ENCODE data around the gene KCNE4.

The KCNE4 gene

DNA sequence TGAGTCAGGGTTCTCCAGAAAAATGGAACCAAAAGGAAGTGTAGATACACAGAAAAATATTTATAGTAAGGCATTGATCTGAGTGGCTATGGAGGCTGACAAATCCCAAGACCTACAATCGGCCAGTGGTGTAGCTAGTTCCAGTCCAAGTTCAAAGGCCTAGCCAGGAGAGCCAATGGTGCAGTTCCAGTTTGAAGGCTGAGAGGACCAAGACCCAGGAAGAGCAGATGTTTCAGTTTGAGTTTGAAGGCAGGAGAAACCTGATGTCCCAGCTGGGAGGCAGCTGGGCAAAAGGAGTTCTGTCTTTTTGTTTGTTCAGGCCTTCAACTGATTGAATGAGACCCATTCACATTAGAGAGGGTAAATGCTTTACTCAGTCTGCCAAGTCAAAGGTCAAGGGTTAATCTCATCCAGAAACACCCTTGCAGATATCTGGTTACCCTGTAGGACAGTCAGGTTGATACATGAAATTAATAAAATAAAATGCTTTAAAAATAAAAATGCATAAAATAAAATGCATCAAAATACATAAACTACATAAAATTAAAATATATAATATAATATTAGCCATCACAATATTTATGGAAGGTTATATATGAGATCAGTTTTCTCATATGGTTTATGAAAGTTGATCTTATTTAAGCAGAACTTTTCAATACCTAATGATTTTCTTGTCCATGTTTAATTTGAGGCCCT, 38.7 kb downstream of the KCNE4 start:
- TF ChIP-seq, protein P1, sequence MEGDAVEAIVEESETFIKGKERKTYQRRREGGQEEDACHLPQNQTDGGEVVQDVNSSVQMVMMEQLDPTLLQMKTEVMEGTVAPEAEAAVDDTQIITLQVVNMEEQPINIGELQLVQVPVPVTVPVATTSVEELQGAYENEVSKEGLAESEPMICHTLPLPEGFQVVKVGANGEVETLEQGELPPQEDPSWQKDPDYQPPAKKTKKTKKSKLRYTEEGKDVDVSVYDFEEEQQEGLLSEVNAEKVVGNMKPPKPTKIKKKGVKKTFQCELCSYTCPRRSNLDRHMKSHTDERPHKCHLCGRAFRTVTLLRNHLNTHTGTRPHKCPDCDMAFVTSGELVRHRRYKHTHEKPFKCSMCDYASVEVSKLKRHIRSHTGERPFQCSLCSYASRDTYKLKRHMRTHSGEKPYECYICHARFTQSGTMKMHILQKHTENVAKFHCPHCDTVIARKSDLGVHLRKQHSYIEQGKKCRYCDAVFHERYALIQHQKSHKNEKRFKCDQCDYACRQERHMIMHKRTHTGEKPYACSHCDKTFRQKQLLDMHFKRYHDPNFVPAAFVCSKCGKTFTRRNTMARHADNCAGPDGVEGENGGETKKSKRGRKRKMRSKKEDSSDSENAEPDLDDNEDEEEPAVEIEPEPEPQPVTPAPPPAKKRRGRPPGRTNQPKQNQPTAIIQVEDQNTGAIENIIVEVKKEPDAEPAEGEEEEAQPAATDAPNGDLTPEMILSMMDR (IDR thresholded peaks at IDR 0.05; ENCODE audit: borderline replicate concordance, insufficient read depth, low read depth, low read length), result no peak
- H3K4me3 ChIP-seq (ENCODE audit: low read depth, low read length), result no peak overlapping the region

DNA sequence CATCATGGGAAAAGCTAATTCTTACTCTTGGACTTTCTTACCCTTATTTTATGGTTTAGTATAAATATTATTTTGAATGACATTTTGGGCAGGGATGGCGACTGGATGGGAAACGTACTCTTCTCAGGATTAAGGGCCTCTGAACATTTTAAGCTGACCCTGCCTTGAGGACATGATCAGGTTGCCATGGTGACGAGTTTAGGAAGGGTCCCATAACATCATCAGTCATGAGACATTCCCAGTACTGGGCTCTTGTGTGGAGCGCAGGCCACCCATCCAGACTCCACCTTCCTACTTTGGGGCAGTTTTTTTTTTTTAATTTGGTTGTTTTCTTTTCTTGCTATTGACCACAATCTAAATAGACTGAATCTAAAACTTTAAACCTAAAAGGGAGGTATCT, 40.7 kb downstream of the KCNE4 start:
- TF ChIP-seq, protein P1 (IDR thresholded peaks at IDR 0.05; ENCODE audit: borderline replicate concordance, insufficient read depth, low read depth, low read length), result no peak
- H3K4me3 ChIP-seq (ENCODE audit: low read depth, low read length), result no peak overlapping the region

DNA sequence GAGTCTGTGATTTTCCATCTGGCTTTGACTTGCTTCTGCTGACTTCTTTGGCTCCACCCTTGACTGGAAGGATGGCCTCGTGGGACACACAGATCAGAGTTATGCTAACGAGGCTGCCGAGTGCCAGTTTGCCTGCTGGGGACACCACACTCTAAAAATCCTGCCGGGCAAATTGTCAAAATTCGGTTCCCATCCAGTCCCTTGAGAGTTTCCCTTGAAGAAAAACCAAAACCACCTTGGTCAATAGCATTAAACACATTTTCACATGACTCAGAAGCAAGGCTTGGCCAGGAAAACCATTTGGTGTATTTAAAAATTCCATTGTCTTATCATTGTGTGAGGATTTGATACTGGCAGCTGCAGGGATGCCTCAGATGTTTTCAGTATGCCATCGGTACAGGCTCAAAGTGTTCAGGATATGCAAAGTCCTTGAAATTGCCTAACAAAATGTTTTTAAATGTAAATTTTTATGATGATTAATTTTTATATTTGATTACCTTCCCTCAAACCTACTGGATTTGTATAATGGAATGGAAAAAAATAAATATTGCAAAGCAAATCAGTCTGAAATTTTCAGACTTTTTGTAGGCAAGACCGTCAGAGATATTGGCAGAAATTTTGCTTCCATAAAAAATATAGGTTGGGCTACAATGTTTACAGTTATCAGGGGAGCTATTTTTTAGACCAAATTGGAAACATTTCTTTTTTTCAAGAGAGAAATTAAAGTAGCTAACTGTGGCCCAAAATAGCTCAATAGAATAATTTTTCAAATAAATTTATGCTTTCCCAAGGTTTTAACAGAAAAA, 41.6 kb downstream of the KCNE4 start:
- TF ChIP-seq, protein P1 (IDR thresholded peaks at IDR 0.05; ENCODE audit: borderline replicate concordance, insufficient read depth, low read depth, low read length), result no peak
- H3K4me3 ChIP-seq (ENCODE audit: low read depth, low read length), result no peak overlapping the region

DNA sequence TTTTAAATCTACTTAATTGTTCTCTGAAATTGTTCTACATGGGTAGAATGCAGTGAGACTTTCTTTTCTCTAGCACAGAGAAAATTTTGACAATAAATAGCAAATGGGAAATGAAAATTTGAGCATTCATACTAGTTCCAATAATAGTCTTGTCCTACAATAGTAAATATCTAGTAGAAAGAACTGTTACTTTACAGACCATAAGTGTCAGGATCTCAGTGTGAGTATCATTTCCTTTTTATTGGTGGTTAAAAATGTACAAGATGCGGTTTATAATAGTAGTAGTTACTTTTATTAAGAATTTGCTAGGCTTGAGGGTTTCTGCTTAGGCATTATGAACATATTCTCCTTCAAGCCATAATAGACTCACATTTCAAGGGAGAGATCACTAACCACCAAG, 43.2 kb downstream of the KCNE4 start:
- TF ChIP-seq, protein P1 (IDR thresholded peaks at IDR 0.05; ENCODE audit: borderline replicate concordance, insufficient read depth, low read depth, low read length), result no peak
- no peak overlapping the region for H3K4me3 ChIP-seq (ENCODE audit: low read depth, low read length)

DNA sequence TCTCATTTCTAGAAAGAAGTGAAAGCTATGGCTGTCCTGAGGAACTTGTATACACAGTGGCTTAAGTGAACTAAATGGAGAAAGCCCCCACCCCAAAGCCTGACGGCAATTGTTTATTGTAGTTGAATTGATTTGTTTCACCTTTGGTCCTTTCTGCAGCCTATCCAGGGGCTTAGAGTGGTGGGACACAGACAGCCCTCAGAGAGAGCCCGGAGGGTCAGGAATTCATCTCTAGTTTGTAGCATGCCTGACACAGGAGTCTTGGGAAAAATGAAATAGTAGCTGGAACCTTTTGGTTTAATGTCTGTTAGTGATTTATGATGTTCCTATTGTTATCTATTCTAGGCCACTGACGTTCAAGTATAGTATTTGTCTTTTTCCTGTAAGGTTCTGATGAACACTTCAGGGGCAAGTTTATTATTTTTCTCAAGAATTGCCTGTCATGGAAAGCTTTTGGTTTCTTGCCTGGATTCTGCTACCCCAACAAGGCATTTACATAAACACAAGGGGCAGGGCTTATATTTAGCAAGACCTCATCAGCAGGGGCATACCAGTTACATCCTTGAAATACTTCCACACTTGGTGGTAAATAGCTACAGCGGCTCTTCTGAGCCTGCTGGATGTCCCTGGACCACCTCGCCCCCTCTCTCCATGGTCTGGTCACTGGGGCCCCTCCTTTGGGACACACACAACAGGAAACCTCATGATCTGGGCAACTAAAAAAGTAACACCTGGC, 44.4 kb downstream of the KCNE4 start:
- H3K4me3 ChIP-seq (ENCODE audit: low read depth, low read length), result no peak overlapping the region
- TF ChIP-seq, protein P1 (IDR thresholded peaks at IDR 0.05; ENCODE audit: borderline replicate concordance, insufficient read depth, low read depth, low read length), result no peak

DNA sequence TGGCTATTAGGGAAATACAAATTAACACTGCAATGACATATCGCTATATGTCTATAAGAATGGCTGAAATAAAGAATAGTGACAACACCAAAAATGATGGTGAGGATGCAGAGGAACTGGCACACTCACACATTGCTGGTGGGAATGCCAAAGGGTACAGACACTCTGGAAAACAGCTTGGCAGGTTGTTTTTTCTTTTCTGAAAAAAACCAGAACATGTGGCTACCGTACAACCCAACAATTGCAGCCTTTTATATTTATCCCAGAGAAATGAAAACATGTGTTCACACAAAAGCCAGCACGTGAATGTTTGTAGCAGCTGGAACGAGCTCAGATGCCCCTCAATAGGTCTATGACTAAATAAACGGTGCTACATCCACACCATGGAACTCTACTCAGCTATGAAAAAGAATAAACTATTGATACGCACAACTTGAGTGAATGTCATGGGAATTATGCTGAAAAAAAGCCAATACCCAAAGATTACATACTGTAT, 45.9 kb downstream of the KCNE4 start:
- TF ChIP-seq, protein P1 (IDR thresholded peaks at IDR 0.05; ENCODE audit: borderline replicate concordance, insufficient read depth, low read depth, low read length), result no peak
- no peak overlapping the region for H3K4me3 ChIP-seq (ENCODE audit: low read depth, low read length)

Measured in GM12875 (cell line).